VCaP (cell line): Measurements from ENCODE around the gene KRTAP13-3.

ENCODE experiments used
- H3K27ac ChIP-seq: fragments of 450-650 bp; 2 replicates; pipeline ENCODE4 v1.5.1; 2017
- TF ChIP-seq, protein P1 (sequence below): fragments of 450-650 bp; conservative IDR thresholded peaks from 2 replicates; pipeline ENCODE4 v1.5.1; 2017; ENCODE audit warnings: mild to moderate bottlenecking, moderate library complexity

KRTAP13-3 gene

DNA sequence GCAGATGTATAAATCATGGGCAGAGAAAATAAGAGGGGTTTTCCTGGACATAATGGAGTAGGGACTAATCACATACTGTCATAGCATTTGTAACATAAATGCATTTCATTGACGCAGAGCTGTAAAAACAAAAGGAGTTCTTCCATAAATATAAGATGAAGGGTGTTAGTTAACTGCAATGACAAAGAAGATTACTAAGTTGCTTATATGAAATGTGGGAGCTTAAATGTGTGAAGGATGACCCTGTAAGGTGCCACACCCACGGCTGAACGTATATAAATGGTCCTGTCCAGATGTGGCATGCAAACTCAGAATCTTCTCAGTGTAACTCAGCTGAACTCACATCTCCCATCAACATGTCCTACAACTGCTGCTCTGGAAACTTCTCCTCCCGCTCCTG lies 30.0 kb downstream of the KRTAP13-3 start, which contains the start of gene KRTAP13-1:
Gene KRTAP13-1 (plus strand): TSS at position 301 of the 400 bp plus-strand sequence. CDS start 56 bp downstream, at position 357.
- H3K27ac ChIP-seq, result no peak within 1 kb of the TSS

DNA sequence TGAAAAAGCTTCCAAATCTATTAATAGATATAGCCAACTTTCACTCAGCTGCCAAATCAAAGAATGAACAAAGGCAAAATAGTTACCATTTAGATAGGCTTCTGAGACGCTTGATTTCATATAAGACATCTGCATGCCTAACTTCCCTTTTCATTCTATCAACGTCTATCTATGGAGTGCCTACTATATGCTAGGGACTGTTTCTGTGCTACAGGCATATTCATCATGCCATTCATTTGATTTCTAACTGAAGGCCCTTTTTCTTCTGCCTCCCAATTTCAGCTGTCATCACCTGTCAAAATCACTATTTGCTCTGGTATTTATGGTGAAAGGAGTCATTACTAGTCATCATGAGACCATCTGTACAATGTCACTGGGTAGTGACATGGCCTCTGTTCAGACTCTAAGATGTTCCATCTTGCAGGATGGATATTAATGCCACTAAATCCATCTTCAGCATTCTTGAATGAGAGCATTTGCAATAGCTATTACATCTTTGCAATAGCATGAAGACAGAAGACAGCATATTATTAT lies 34.2 kb downstream of the KRTAP13-3 start:
- no peak overlapping the region for H3K27ac ChIP-seq
- TF ChIP-seq, protein P1, sequence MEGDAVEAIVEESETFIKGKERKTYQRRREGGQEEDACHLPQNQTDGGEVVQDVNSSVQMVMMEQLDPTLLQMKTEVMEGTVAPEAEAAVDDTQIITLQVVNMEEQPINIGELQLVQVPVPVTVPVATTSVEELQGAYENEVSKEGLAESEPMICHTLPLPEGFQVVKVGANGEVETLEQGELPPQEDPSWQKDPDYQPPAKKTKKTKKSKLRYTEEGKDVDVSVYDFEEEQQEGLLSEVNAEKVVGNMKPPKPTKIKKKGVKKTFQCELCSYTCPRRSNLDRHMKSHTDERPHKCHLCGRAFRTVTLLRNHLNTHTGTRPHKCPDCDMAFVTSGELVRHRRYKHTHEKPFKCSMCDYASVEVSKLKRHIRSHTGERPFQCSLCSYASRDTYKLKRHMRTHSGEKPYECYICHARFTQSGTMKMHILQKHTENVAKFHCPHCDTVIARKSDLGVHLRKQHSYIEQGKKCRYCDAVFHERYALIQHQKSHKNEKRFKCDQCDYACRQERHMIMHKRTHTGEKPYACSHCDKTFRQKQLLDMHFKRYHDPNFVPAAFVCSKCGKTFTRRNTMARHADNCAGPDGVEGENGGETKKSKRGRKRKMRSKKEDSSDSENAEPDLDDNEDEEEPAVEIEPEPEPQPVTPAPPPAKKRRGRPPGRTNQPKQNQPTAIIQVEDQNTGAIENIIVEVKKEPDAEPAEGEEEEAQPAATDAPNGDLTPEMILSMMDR, result no peak

More for the DNA sequence above, 30.0 kb downstream of the KRTAP13-3 start, which contains the start of gene KRTAP13-1:
- TF ChIP-seq, protein P1, result no peak

DNA sequence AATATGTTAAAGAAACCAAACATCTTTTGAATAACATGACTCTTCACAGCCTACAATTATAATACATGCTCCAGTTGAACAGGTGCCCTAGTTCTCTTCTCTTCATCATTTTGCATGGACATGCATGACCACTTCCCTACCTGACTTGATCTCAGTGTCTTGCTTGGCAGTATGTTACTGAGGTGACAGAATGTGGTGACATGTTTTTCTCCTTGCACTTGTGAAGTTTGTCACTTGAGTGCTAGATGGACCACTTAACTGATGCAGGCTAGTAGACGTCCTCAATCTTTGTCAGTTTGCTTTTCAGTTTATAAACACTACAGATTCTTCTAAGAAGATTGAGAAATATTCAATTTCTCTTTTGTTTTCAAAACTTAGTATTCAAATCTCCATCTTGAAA lies 43.5 kb downstream of the KRTAP13-3 start:
- TF ChIP-seq, protein P1, result no peak
- no peak overlapping the region for H3K27ac ChIP-seq
